Neural crest cell (in vitro differentiated cells): ENCODE data around the gene MYF5. TPM values are rescaled to one million over a fixed set of nuclear protein-coding genes. Genes with fewer than 3 reads are reported as not detected.

Source experiments
- DNase-seq: peaks from one replicate; pipeline ENCODE4 v3.0.0; 2021; ENCODE audit warnings: low read depth, mixed read lengths, low spot score
- H3K27ac Mint-ChIP-seq: one replicate; pipeline ENCODE4 v1.8.0; 2021; ENCODE audit warnings: mild to moderate bottlenecking, mixed read lengths; ENCODE audit not compliant: unreplicated experiment
- H3K27me3 Mint-ChIP-seq: 2 replicates; pipeline ENCODE4 v1.8.0; 2021; ENCODE audit warnings: low read depth, mild to moderate bottlenecking, mixed read lengths
- H3K36me3 Mint-ChIP-seq: 2 replicates; pipeline ENCODE4 v1.8.0; 2021; ENCODE audit warnings: low read depth, mild to moderate bottlenecking, mixed read lengths
- H3K4me1 Mint-ChIP-seq: 2 replicates; pipeline ENCODE4 v1.8.0; 2021; ENCODE audit warnings: mixed read lengths
- H3K4me3 Mint-ChIP-seq: one replicate; pipeline ENCODE4 v1.8.0; 2021; ENCODE audit warnings: mild to moderate bottlenecking, mixed read lengths
- H3K9me3 Mint-ChIP-seq: 2 replicates; pipeline ENCODE4 v1.8.0; 2021; ENCODE audit warnings: mixed read lengths
- total RNA-seq: library from RNA; stranded (reverse); gene quantifications from 2 replicates; pipeline ENCODE4 v1.2.1, GENCODE V29; 2021
- TF ChIP-seq, protein P1 (sequence below): fragments of 200-600 bp; sonication (generic); conservative IDR thresholded peaks from 2 replicates; pipeline ENCODE4 v1.5.0; 2021; ENCODE audit warnings: antibody characterized with exemption, mild to moderate bottlenecking

The MYF5 gene
- total RNA-seq, 1 donor from 2014 or later = not detected

- TF ChIP-seq, protein P1, sequence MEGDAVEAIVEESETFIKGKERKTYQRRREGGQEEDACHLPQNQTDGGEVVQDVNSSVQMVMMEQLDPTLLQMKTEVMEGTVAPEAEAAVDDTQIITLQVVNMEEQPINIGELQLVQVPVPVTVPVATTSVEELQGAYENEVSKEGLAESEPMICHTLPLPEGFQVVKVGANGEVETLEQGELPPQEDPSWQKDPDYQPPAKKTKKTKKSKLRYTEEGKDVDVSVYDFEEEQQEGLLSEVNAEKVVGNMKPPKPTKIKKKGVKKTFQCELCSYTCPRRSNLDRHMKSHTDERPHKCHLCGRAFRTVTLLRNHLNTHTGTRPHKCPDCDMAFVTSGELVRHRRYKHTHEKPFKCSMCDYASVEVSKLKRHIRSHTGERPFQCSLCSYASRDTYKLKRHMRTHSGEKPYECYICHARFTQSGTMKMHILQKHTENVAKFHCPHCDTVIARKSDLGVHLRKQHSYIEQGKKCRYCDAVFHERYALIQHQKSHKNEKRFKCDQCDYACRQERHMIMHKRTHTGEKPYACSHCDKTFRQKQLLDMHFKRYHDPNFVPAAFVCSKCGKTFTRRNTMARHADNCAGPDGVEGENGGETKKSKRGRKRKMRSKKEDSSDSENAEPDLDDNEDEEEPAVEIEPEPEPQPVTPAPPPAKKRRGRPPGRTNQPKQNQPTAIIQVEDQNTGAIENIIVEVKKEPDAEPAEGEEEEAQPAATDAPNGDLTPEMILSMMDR = no peak
- no peak overlapping the region for H3K4me3 Mint-ChIP-seq
- H3K9me3 Mint-ChIP-seq = no peaks in the 10 kb centered on the region
- DNase-seq = no peak
- peaks cover 87% of the 10 kb centered on the region for H3K27me3 Mint-ChIP-seq
- no peak overlapping the region for H3K27ac Mint-ChIP-seq
- peaks cover 3% of the 10 kb centered on the region for H3K36me3 Mint-ChIP-seq
- peaks cover 15% of the 10 kb centered on the region for H3K4me1 Mint-ChIP-seq
Observed at GRCh38 chr12:80711866-80712265, 4.8 kb upstream of the MYF5 start.

- Mint-ChIP-seq H3K27me3 (peaks cover 77% of the 10 kb centered on the region), H3K4me3 (no peak overlapping the region), H3K9me3 (no peaks in the 10 kb centered on the region), H3K4me1 (peaks cover 15% of the 10 kb centered on the region), H3K36me3 (peaks cover 3% of the 10 kb centered on the region), H3K27ac (no peak overlapping the region)
- DNase-seq = no peak
- TF ChIP-seq, protein P1 = no peak
Observed at GRCh38 chr12:80712866-80713265, 3.8 kb upstream of the MYF5 start.

- Mint-ChIP-seq H3K9me3 (no peaks in the 10 kb centered on the region), H3K4me3 (peak overlapping the region; percentile 28), H3K27ac (no peak overlapping the region), H3K27me3 (peaks cover 72% of the 10 kb centered on the region), H3K36me3 (peaks cover 3% of the 10 kb centered on the region), H3K4me1 (peaks cover 13% of the 10 kb centered on the region)
- TF ChIP-seq, protein P1 = no peak
- no peak for DNase-seq
Observed at GRCh38 chr12:80713419-80713818, 3.3 kb upstream of the MYF5 start.

- no peaks in the 10 kb centered on the region for H3K9me3 Mint-ChIP-seq
- peaks cover 65% of the 10 kb centered on the region for H3K27me3 Mint-ChIP-seq
- no peaks in the 10 kb centered on the region for H3K36me3 Mint-ChIP-seq
- no peak overlapping the region for H3K27ac Mint-ChIP-seq
- H3K4me3 Mint-ChIP-seq = peak overlapping the region; percentile 28
- TF ChIP-seq, protein P1 = no peak
- no peak for DNase-seq
- H3K4me1 Mint-ChIP-seq = peaks cover 7% of the 10 kb centered on the region
Observed at GRCh38 chr12:80714055-80714454, 2.7 kb upstream of the MYF5 start.

- no peak for DNase-seq
- TF ChIP-seq, protein P1 = no peak
- H3K36me3 Mint-ChIP-seq = no peaks in the 10 kb centered on the region
- H3K27ac Mint-ChIP-seq = no peak overlapping the region
- no peaks in the 10 kb centered on the region for H3K9me3 Mint-ChIP-seq
- H3K4me1 Mint-ChIP-seq = peaks cover 7% of the 10 kb centered on the region
- peaks cover 57% of the 10 kb centered on the region for H3K27me3 Mint-ChIP-seq
- no peak overlapping the region for H3K4me3 Mint-ChIP-seq
Observed at GRCh38 chr12:80714846-80715245, 1.9 kb upstream of the MYF5 start.
